KBM-7 (cell line): ENCODE data around the gene C9orf85.
"Not testable (repeated sequence)": the region's sequence is repeated elsewhere in the genome, so short reads cannot be mapped to it uniquely, and the experiment has no call there.

Source experiments
- DNase-seq: peaks from one replicate; pipeline ENCODE4 v3.0.0-alpha.2; 2015
- in situ Hi-C: fragments of 300-500 bp; cut with MboI; formaldehyde crosslinking; loops from 2 replicates; pipeline ENCODE4 v1.14.3; 2020; ENCODE audit warnings: low sequenced_read_pairs, low pct_unique_long_range_greater_than_20kb, mixed read lengths

C9orf85 gene

GRCh38 chr9:71984831-71985281 lies 73.4 kb downstream of the C9orf85 start:
- in situ Hi-C loops: loop anchor here (25.0 kb wide), 1 partner anchor 173 kb away; no protein-coding TSS in a partner anchor
- no peak for DNase-seq

GRCh38 chr9:71985297-71985911 lies 74.0 kb downstream of the C9orf85 start:
- in situ Hi-C loops: loop anchor here (25.0 kb wide), 1 partner anchor 173 kb away; no protein-coding TSS in a partner anchor
- no peak for DNase-seq

- no peak for DNase-seq
- in situ Hi-C loops: loop anchor here (25.0 kb wide), 1 partner anchor 175 kb away; no protein-coding TSS in a partner anchor
These were observed 75.5 kb downstream of the C9orf85 start for GRCh38 chr9:71986900-71987299.

- no peak for DNase-seq
- in situ Hi-C loops: loop anchor here (25.0 kb wide), 1 partner anchor 175 kb away; no protein-coding TSS in a partner anchor
These were observed 76.3 kb downstream of the C9orf85 start for GRCh38 chr9:71987471-71988371.

GRCh38 chr9:71990466-71990865 lies 79.0 kb downstream of the C9orf85 start:
- in situ Hi-C loops: loop anchor here (25.0 kb wide), 1 partner anchor 178 kb away; no protein-coding TSS in a partner anchor
- DNase-seq: no peak

GRCh38 chr9:72005451-72005850 lies 94.0 kb downstream of the C9orf85 start:
- no peak for DNase-seq
- in situ Hi-C loops: no loop called here

- no peak for DNase-seq
- in situ Hi-C loops: no loop called here
These were observed 95.1 kb downstream of the C9orf85 start for GRCh38 chr9:72006501-72006900.

- DNase-seq, in situ Hi-C loops: not testable (repeated sequence)
These were observed 96.3 kb downstream of the C9orf85 start for GRCh38 chr9:72007726-72008125.

- no peak for DNase-seq
- in situ Hi-C loops: no loop called here
These were observed 101.2 kb downstream of the C9orf85 start for GRCh38 chr9:72012646-72013045.

GRCh38 chr9:72013292-72013760 lies 101.9 kb downstream of the C9orf85 start:
- in situ Hi-C loops: no loop called here

GRCh38 chr9:72022841-72023240 lies 111.4 kb downstream of the C9orf85 start:
- DNase-seq: no peak
- in situ Hi-C loops: no loop called here

More at GRCh38 chr9:72013292-72013760, 101.9 kb downstream of the C9orf85 start:
- no peak for DNase-seq
